ENCODE data around the gene CMYA5. TPM values are rescaled to one million over a fixed set of nuclear protein-coding genes. Genes with fewer than 3 reads are reported as not detected.

Gene CMYA5
- total RNA-seq (2021; ENCODE audit: unreplicated experiment) (0.22 TPM), Bru-seq, nascent RNA (percentile 38 among the genes with signal in this experiment), BruChase-seq, experiment 1, labeled RNA remaining after a 6-hour chase (percentile 63 among the genes with signal in this experiment), BruChase-seq, experiment 2, labeled RNA remaining after a 2-hour chase (percentile 55 among the genes with signal in this experiment)
- 0.14 and 0.18 TPM in 2 replicates for polyA plus RNA-seq (2012)
- long read RNA-seq = 0 reads

- intact Hi-C loops (cut with micrococcal nuclease) = no loop called here
- H3K27me3 ChIP-seq (ENCODE audit: insufficient read depth, low read length) = no peaks in the 10 kb centered on the region
- peaks cover 0 to 4% of the 10 kb centered on the region in 2 experiments; a peak in 1 of 4 replicates for H3K36me3 ChIP-seq (ENCODE audit: control insufficient read depth in 1 of 2, insufficient read depth in 2 of 2, low read length in 2 of 2)
- H3K27ac ChIP-seq (ENCODE audit: low read depth, low read length) = no peak within 1 kb of the TSS
- H3K4me1 ChIP-seq (ENCODE audit: control insufficient read depth in 1 of 2, insufficient read depth in 2 of 2, low read length in 2 of 2) = no peaks in the 10 kb centered on the region
- BruUV-seq (replicated peaks) = no TSS peak
- CTCF ChIA-PET = no interaction called here
- H3K9me2 ChIP-seq (ENCODE audit: insufficient read depth) = no peaks in the 10 kb centered on the region
- DNase-seq (ENCODE audit: low read depth, low spot score) (no peak), ATAC-seq (no peak; the same call in 1 of the 2 replicates)
- no peak within 1 kb of the TSS for H3K9ac ChIP-seq (ENCODE audit: low read length)
- no peaks in the 10 kb centered on the region for H3K79me2 ChIP-seq (ENCODE audit: insufficient read depth, low read length)
- POLR2A ChIA-PET = no interaction called here
- H2AFZ ChIP-seq (ENCODE audit: low read depth, low read length, poor library complexity, severe bottlenecking) = no peak within 1 kb of the TSS
- TF ChIP-seq EZH2phosphoT487 (IDR thresholded peaks at IDR 0.05; ENCODE audit: borderline replicate concordance) (no peak), TCF7L2 (IDR thresholded peaks at IDR 0.05; ENCODE audit: borderline replicate concordance, extremely low read depth, insufficient read depth, insufficient read length) (no peak), ATF3 (IDR thresholded peaks at IDR 0.05) (no peak), JUND (IDR thresholded peaks at IDR 0.05) (no peak), EGR1 (IDR thresholded peaks at IDR 0.05; ENCODE audit: low read depth) (no peak), CEBPB (IDR thresholded peaks at IDR 0.05; ENCODE audit: low read depth) (no peak), FOSL1 (IDR thresholded peaks at IDR 0.05; ENCODE audit: low read depth) (no peak), ZBTB33 (IDR thresholded peaks at IDR 0.05; ENCODE audit: extremely low read depth, insufficient replicate concordance, low read length) (no peak), SP1 (IDR thresholded peaks at IDR 0.05; ENCODE audit: low read depth) (no peak), CBX3 (IDR thresholded peaks at IDR 0.05; ENCODE audit: low read depth) (no peak)
- TF ChIP-seq, protein P1, sequence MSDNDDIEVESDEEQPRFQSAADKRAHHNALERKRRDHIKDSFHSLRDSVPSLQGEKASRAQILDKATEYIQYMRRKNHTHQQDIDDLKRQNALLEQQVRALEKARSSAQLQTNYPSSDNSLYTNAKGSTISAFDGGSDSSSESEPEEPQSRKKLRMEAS (IDR thresholded peaks at IDR 0.05) = no peak
- H4K20me1 ChIP-seq (ENCODE audit: insufficient read depth) = no peaks in the 10 kb centered on the region
- RAD21 ChIA-PET (ENCODE audit: low non-redundant PET in 1 of 2, low total read pairs in 2 of 2, uncharacterized antibody in 2 of 2, unreplicated experiment in 2 of 2) = no interaction called here
- no peak within 1 kb of the TSS for H3K4me2 ChIP-seq (ENCODE audit: low read length)
- H3K4me3 ChIP-seq (replicated peaks in 1 of 2; ENCODE audit: low read depth in 1 of 2, low read length in 2 of 2) = no peak within 1 kb of the TSS
- no peaks in the 10 kb centered on the region for H3K9me3 ChIP-seq (ENCODE audit: control insufficient read depth in 1 of 2, insufficient read depth in 1 of 2, low read depth in 1 of 2, low read length in 2 of 2)
Measured at GRCh38 chr5:79689541-79690466, at the start of gene CMYA5. Gene CMYA5, plus strand, starts transcription at chr5:79689836. Its CDS starts 72 bp downstream, at chr5:79689908.

All from HCT116 (cell line).